ENCODE data around the gene AKNA.

The AKNA gene

GRCh38 chr9:114362394-114362793, 25.4 kb downstream of the AKNA start:
- DNase-seq (ENCODE audit: low read depth in 2 of 2): no peak

DNA sequence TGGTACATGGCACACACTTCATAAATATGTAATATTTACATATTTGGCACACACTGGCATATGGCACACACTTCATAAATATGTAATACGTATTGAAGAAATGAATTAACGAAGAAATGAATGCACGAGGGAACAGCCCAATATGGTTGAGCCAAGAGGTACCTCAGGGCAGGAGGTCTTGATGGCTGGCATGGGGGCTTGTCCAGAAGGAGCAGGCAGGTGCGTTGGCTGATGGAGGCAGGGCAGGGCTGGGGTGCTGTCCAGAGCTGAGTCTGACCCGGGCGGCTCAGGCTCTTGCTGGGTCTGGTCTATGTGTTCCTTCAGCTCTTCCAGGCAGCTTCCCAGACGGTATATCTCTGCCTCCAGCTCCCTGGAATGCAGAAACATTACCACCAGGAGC, 26.2 kb downstream of the AKNA start:
- no peak for DNase-seq (ENCODE audit: low read depth in 2 of 2)

DNA sequence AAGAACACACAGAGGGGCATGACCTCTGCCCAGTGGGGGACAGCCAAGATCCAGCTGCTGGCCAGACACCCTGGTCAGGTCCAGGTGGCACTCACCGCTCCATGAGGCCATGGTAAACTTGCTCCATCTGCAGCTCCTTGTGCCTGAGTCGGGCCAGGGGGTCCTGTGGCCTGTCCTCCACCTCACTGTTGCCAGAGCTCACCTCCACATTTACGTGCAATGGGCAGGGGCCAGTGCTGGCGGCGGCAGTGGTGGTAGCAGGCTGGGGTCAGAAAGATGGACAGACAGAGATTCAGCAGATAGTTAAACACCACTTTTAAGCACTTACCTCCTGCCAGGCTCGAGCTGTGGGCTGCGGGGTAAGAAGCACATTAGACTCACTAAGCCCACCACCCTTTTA, 28.0 kb downstream of the AKNA start:
- DNase-seq (ENCODE audit: low read depth in 2 of 2): no peak

DNA sequence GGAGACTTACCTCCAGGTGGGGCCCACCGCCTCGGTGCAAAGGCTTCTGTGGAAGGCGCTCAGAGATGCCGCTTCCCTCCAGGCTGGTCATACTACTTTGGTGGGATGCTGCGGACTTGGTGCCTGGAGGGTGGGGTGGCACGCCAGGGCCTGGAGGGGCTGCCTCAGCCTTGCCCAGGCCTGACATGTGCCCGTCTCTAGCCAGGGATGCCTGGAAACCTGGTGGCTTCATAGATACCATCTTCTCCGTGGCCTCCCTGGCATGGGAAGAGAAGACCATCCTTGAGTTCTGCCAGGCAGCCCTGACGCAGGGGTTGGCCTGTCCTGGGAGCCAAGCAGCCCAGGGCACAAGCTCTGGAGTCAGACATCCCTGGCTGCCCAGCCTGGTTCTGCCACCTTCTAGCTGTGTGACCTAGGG, 29.9 kb downstream of the AKNA start:
- DNase-seq (ENCODE audit: low read depth in 2 of 2): no peak

DNA sequence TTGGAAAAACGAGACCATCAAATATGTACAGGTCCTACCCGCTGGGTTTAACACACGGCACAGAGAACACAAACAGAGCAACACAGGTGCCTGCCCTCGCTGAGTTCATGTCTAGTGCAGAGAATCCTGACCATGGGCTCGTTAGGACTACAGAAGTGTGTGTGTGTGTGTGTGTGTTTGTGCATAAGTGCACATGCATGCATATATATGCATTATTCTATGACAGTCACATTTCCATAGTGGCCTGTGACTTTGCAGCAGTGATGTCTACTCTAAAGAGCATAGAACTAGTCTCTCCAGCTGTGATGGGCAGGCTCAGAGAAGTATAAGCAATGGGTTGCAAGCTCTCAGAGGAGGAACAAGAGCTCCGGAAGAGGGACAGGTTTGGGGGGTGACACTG, 30.4 kb downstream of the AKNA start:
- no peak for DNase-seq (ENCODE audit: low read depth in 2 of 2)

- no peak for DNase-seq (ENCODE audit: low read depth in 2 of 2)
Observed at GRCh38 chr9:114356792-114357191, 31.0 kb downstream of the AKNA start.

GRCh38 chr9:114355821-114356220, 32.0 kb downstream of the AKNA start:
- DNase-seq (ENCODE audit: low read depth in 2 of 2): no peak

GRCh38 chr9:114351932-114352331, 35.9 kb downstream of the AKNA start:
- no peak for DNase-seq (ENCODE audit: low read depth in 2 of 2)

DNA sequence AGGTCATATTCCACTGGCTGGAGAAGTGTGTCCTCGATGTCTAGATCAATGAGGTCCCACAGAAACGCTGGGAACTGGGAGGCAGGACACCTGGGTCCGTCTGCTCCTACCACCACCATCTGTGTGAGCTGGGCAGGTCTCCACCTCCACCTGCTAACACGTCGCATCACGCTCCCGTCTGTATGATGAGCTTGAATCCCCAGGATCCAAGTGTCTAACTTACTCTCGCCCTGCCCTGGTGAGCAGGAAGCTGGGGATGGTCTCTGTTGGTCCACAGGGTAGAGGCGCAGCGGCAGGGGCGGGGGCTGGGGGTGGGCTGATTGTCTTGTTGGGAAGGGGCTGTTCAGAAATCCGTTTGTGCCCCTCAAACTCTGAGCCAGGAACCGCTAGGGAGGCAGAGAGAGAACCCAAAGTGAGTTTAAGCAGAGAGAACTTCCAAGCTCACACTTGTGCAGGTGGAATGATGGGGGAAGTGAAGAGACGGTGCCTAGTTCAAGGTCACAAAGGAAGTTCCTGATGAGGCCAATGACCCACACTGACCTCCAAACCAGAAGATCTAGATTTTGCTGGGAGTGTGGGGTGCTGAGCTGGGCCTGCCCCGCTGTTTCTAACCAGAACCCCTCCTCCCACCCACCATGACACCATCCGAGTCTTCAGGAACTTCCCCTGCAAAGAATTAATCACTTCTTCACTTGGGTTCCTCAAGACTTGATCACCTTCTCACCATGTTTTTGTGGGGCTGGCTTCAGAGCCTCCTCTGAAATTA, 37.0 kb downstream of the AKNA start:
- no peak for DNase-seq (ENCODE audit: low read depth in 2 of 2)

- DNase-seq (ENCODE audit: low read depth in 2 of 2): no peak
Observed at GRCh38 chr9:114349713-114350480, 37.9 kb downstream of the AKNA start.

GRCh38 chr9:114348906-114349482, 38.8 kb downstream of the AKNA start:
- DNase-seq (ENCODE audit: low read depth in 2 of 2): peak; percentile 90 to 92

DNA sequence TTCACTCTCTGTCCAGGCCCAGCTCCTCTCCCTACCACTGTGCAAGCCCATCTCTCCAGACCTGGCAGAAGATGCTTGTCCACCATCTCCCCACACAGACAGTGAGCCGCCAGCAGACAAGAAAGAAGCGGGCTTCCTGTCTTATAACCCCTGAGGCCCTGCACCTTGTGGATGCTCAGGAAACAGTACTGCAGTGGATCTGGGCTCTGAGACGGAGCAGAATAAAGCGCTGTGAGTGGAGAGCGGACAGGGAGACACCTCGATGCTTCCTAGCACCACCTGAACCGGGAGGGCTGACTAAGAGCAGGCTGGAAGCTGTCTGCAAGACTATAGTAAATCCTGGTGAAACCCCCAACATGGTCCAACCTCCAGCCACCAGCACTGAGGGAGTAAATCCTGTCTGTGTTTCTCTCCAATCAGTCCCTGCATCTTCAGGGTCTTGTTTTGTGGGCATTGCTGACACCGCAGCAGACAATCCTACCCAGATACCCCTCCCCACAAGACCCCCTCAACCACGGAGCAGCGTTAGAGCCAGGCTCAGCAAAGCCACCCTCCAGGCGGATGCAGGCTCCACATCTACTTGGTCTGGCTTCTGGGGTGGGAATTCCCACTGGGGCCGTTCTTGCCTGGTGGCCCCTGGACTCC, 39.4 kb downstream of the AKNA start:
- no peak for DNase-seq (ENCODE audit: low read depth in 2 of 2)

DNA sequence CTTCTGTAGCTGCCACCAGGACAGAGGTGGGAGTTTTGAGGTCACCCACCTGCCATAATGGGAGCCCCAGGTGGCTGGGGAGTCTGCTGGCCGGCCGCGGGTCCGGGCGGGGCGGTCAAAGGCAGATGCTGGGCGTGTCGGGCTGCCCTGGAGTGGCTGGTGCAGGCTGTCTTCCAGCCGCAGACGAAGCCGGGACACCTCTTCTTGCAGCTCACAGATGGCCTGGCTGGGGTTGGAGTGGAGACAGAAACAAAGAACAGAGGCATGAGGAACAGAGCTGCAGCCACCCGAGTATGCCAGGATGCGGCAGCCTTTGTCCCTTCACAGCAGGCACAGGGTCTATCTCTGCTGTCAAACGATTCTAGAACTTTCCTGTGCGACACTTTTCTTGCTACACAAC, 40.1 kb downstream of the AKNA start:
- DNase-seq (ENCODE audit: low read depth in 2 of 2): no peak

DNA sequence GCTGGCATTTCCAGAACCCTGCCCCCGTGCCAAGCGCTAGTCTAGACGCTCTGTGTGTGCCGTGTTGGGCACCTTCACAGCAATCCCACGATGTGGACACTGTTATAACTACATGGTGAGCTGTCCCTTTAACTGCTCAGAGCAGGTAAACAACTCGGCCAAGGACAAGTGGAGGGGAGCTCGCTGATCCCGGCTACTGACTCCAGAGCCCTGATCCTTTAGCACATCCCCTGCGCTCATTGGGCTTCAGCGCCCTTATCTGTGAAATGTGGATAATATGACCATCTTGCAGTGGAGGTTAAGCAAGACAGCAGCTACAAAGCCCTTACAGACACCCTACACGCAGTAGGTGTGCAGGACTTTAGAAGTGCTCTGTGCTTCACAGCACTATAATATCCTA, 41.6 kb downstream of the AKNA start:
- no peak for DNase-seq (ENCODE audit: low read depth in 2 of 2)

DNA sequence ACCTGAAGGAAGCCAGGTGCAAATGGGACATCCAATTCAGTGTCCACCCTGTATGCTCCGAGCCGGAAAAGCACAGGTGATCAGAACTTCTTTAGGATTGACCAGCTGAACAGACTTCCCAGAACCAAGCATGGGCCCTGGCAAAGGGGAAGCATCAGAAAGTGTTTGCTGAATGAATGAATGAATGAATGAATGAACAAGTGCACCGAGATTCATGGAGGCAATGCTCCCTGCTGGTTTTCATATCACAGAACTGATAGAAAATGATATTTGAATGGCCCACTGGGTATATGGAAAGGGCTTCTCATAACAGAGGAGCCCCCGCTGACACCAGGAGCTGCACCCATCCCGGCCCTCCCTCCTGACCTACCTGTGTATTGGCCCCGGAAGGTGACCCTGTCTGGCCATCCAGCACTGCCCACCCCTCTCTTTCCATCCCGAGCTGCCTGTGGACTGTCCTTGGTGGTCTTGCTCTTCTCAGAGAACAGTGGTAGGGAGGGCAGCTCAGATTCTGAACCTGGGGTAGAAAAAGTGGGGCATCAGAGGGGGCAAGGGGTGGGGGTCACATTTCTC, 42.2 kb downstream of the AKNA start:
- no peak for DNase-seq (ENCODE audit: low read depth in 2 of 2)

DNA sequence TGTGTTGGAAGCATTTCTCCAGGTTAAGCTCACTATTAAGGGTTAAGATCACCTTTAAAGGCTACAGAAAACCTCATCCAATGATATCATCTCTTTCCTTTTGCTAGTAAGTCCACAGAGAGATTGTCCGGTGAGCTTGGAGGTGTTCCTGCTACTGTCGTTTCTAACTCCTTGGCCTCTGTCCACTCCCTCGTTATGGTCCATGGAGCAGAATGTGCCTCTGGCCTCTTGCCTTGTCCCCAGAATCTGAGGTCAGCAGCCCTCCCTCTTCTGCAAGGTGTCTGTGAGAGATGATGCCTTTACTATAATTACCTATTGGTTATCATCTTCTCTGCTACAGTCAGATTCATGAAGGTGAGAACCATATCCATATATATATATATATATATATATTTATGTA, 43.1 kb downstream of the AKNA start:
- no peak for DNase-seq (ENCODE audit: low read depth in 2 of 2)

DNA sequence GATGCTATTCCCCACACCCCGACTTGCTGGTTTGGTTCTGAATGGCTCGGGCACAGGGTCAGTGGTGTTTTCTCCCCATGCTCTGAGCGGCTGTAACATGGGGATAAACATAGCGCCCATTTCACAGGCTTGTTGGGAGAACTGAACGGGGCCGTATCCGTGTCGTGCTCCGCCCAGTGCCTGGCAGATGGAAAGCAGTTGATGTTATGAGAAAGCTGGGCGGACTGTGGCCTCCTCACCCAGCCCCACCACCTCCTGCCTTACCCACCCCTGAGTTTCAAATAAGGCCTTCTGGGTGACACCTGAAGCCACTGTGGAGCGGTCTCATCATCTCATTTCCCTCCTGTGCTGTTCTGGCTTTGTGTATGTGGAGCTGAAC, 43.6 kb downstream of the AKNA start:
- DNase-seq (ENCODE audit: low read depth in 2 of 2): no peak

DNA sequence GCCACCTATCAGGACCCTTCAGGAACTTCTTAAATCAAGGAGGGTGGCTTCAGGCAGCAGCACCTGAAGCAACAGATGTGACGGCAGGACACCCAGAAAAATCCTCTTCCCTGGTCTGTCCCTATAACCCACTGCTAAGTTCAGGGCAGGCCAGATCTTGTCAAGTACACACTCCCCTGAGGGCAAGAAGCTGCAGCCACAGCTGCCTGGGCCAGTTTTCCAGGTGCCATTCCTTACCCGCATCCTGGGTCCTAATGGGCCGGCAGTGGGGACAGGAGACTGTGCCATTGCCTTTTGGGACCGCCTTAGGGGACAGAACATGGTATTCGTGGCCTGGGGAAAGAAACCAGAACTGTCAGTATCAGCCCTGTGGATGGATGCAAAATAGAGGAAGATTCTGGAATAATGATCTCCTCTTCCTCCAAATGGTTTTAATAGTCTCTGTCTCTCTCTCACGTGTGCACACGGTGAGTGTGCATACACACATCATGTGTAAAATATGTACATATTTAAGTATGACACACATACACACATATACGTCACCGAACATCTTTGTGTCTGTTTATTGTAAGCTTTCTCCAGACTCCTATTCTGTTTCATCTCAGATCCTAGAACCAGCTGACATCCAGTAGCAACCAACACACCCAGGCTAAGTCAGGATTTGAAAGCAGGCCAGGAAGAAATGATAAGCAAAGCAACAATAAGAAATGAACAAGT, 44.2 kb downstream of the AKNA start:
- no peak for DNase-seq (ENCODE audit: low read depth in 2 of 2)

GRCh38 chr9:114342755-114343440, 44.9 kb downstream of the AKNA start:
- no peak for DNase-seq (ENCODE audit: low read depth in 2 of 2)

- DNase-seq (ENCODE audit: low read depth in 2 of 2): no peak
Observed at GRCh38 chr9:114341991-114342390, 45.8 kb downstream of the AKNA start.
